ENCODE data around the gene CLCN6.

Gene CLCN6

GRCh38 chr1:11822091-11822490 lies 16.1 kb downstream of the CLCN6 start:
- H2BK12ac ChIP-seq (ENCODE audit: low read length), result no peak overlapping the region
- no peaks in the 10 kb centered on the region for H3K27me3 ChIP-seq (ENCODE audit: insufficient read depth, low read length)
- H3K36me3 ChIP-seq (ENCODE audit: control insufficient read depth in 1 of 2, insufficient read depth in 2 of 2, low read length in 2 of 2), result peaks cover 42 to 54% of the 10 kb centered on the region in 2 experiments
- no peak overlapping the region for H3K27ac ChIP-seq (ENCODE audit: low read depth, low read length)
- no peak overlapping the region for H4K91ac ChIP-seq (ENCODE audit: low read depth, low read length)
- no peak overlapping the region for H3K4me2 ChIP-seq (ENCODE audit: low read length)
- H3K4me1 ChIP-seq (ENCODE audit: control insufficient read depth in 1 of 2, insufficient read depth in 2 of 2, low read length in 2 of 2), result peaks cover 2% of the 10 kb centered on the region in 2 experiments
- H3K18ac ChIP-seq (ENCODE audit: low read length), result no peak overlapping the region
- H2BK120ac ChIP-seq (ENCODE audit: insufficient read depth, low read length, poor library complexity), result no peak overlapping the region
- H2BK5ac ChIP-seq (ENCODE audit: low read depth, low read length, poor library complexity), result no peak overlapping the region
- H2AFZ ChIP-seq (ENCODE audit: insufficient read depth, low read length, poor library complexity), result no peak overlapping the region
- no peak overlapping the region for H3K4ac ChIP-seq (ENCODE audit: low read depth, low read length)
- no peaks in the 10 kb centered on the region for H3K79me1 ChIP-seq (ENCODE audit: low read length)
- no peaks in the 10 kb centered on the region for H3K9me3 ChIP-seq (ENCODE audit: insufficient read depth, low read depth, low read length)
- peak; percentile 69 to 87 for DNase-seq
- H3K9ac ChIP-seq (ENCODE audit: low read length), result no peak overlapping the region
- H4K8ac ChIP-seq (ENCODE audit: low read depth, low read length), result no peak overlapping the region
- H3K4me3 ChIP-seq (ENCODE audit: low read depth, low read length), result no peak overlapping the region
- H3K79me2 ChIP-seq (ENCODE audit: control insufficient read depth, insufficient read depth, low read length, poor library complexity), result no peaks in the 10 kb centered on the region
- no peak overlapping the region for H2AK5ac ChIP-seq (ENCODE audit: low read length)
- H4K12ac ChIP-seq (ENCODE audit: low read depth, low read length), result no peak overlapping the region
- no peak overlapping the region for H3K14ac ChIP-seq (ENCODE audit: low read length)
- no CpG with 5 or more reads among the region's 3 CpGs for WGBS (ENCODE audit: extremely low coverage, insufficient coverage, insufficient read length)
- H3K23ac ChIP-seq (ENCODE audit: low read length), result no peak overlapping the region

GRCh38 chr1:11823366-11824137 lies 17.6 kb downstream of the CLCN6 start:
- Histone ChIP-seq H2BK120ac (ENCODE audit: insufficient read depth, low read length, poor library complexity) (no peak overlapping the region), H2AK5ac (ENCODE audit: low read length) (no peak overlapping the region), H2AFZ (ENCODE audit: insufficient read depth, low read length, poor library complexity) (no peak overlapping the region), H2BK5ac (ENCODE audit: low read depth, low read length, poor library complexity) (no peak overlapping the region), H3K4me3 (ENCODE audit: low read depth, low read length) (no peak overlapping the region), H2BK12ac (ENCODE audit: low read length) (no peak overlapping the region), H3K27ac (ENCODE audit: low read depth, low read length) (no peak overlapping the region), H3K23ac (ENCODE audit: low read length) (no peak overlapping the region), H3K18ac (ENCODE audit: low read length) (no peak overlapping the region), H3K4me1 (ENCODE audit: control insufficient read depth in 1 of 2, insufficient read depth in 2 of 2, low read length in 2 of 2) (peaks cover 2% of the 10 kb centered on the region in 2 experiments), H3K9ac (ENCODE audit: low read length) (peak overlapping the region; percentile 19), H3K79me2 (ENCODE audit: control insufficient read depth, insufficient read depth, low read length, poor library complexity) (no peaks in the 10 kb centered on the region), H4K91ac (ENCODE audit: low read depth, low read length) (no peak overlapping the region), H3K79me1 (ENCODE audit: low read length) (no peaks in the 10 kb centered on the region), H4K8ac (ENCODE audit: low read depth, low read length) (no peak overlapping the region), H3K9me3 (ENCODE audit: insufficient read depth, low read depth, low read length) (no peaks in the 10 kb centered on the region), H3K4me2 (ENCODE audit: low read length) (no peak overlapping the region), H3K4ac (ENCODE audit: low read depth, low read length) (no peak overlapping the region), H3K27me3 (ENCODE audit: insufficient read depth, low read length) (no peaks in the 10 kb centered on the region), H3K36me3 (ENCODE audit: control insufficient read depth in 1 of 2, insufficient read depth in 2 of 2, low read length in 2 of 2) (peaks cover 52 to 61% of the 10 kb centered on the region in 2 experiments), H3K14ac (ENCODE audit: low read length) (no peak overlapping the region), H4K12ac (ENCODE audit: low read depth, low read length) (no peak overlapping the region)
- WGBS (ENCODE audit: extremely low coverage, insufficient coverage, insufficient read length), result no CpG with 5 or more reads among the region's 17 CpGs
- no peak for DNase-seq

GRCh38 chr1:11825131-11825530 lies 19.1 kb downstream of the CLCN6 start:
- Histone ChIP-seq H3K27ac (ENCODE audit: low read depth, low read length) (no peak overlapping the region), H3K27me3 (ENCODE audit: insufficient read depth, low read length) (no peaks in the 10 kb centered on the region)

GRCh38 chr1:11826946-11827345 lies 21.0 kb downstream of the CLCN6 start:
- Histone ChIP-seq H2BK120ac (ENCODE audit: insufficient read depth, low read length, poor library complexity) (no peak overlapping the region), H3K79me1 (ENCODE audit: low read length) (no peaks in the 10 kb centered on the region), H3K9ac (ENCODE audit: low read length) (no peak overlapping the region), H3K27ac (ENCODE audit: low read depth, low read length) (no peak overlapping the region), H2AK5ac (ENCODE audit: low read length) (no peak overlapping the region), H2BK12ac (ENCODE audit: low read length) (no peak overlapping the region), H3K4me1 (ENCODE audit: control insufficient read depth in 1 of 2, insufficient read depth in 2 of 2, low read length in 2 of 2) (peaks cover 0 to 2% of the 10 kb centered on the region in 2 experiments), H3K79me2 (ENCODE audit: control insufficient read depth, insufficient read depth, low read length, poor library complexity) (no peaks in the 10 kb centered on the region), H3K4ac (ENCODE audit: low read depth, low read length) (no peak overlapping the region), H3K9me3 (ENCODE audit: insufficient read depth, low read depth, low read length) (no peaks in the 10 kb centered on the region), H4K91ac (ENCODE audit: low read depth, low read length) (no peak overlapping the region), H3K27me3 (ENCODE audit: insufficient read depth, low read length) (no peaks in the 10 kb centered on the region), H3K4me2 (ENCODE audit: low read length) (no peak overlapping the region), H3K4me3 (ENCODE audit: low read depth, low read length) (no peak overlapping the region), H3K18ac (ENCODE audit: low read length) (no peak overlapping the region), H3K14ac (ENCODE audit: low read length) (no peak overlapping the region), H4K8ac (ENCODE audit: low read depth, low read length) (no peak overlapping the region), H4K12ac (ENCODE audit: low read depth, low read length) (no peak overlapping the region), H2BK5ac (ENCODE audit: low read depth, low read length, poor library complexity) (no peak overlapping the region), H3K23ac (ENCODE audit: low read length) (no peak overlapping the region), H2AFZ (ENCODE audit: insufficient read depth, low read length, poor library complexity) (no peak overlapping the region), H3K36me3 (ENCODE audit: control insufficient read depth in 1 of 2, insufficient read depth in 2 of 2, low read length in 2 of 2) (peaks cover 65 to 77% of the 10 kb centered on the region in 2 experiments)
- WGBS (ENCODE audit: extremely low coverage, insufficient coverage, insufficient read length), result no CpG with 5 or more reads among the region's 9 CpGs
- DNase-seq, result no peak

More at GRCh38 chr1:11825131-11825530, 19.1 kb downstream of the CLCN6 start:
- Histone ChIP-seq H3K4me2 (ENCODE audit: low read length) (no peak overlapping the region), H2AK5ac (ENCODE audit: low read length) (no peak overlapping the region), H3K79me2 (ENCODE audit: control insufficient read depth, insufficient read depth, low read length, poor library complexity) (no peaks in the 10 kb centered on the region), H2BK5ac (ENCODE audit: low read depth, low read length, poor library complexity) (no peak overlapping the region), H3K9me3 (ENCODE audit: insufficient read depth, low read depth, low read length) (no peaks in the 10 kb centered on the region), H3K9ac (ENCODE audit: low read length) (no peak overlapping the region), H3K4me1 (ENCODE audit: control insufficient read depth in 1 of 2, insufficient read depth in 2 of 2, low read length in 2 of 2) (peaks cover 2% of the 10 kb centered on the region in 2 experiments), H3K23ac (ENCODE audit: low read length) (no peak overlapping the region), H4K8ac (ENCODE audit: low read depth, low read length) (no peak overlapping the region), H2AFZ (ENCODE audit: insufficient read depth, low read length, poor library complexity) (no peak overlapping the region), H4K12ac (ENCODE audit: low read depth, low read length) (no peak overlapping the region), H3K4me3 (ENCODE audit: low read depth, low read length) (no peak overlapping the region), H2BK120ac (ENCODE audit: insufficient read depth, low read length, poor library complexity) (no peak overlapping the region), H3K36me3 (ENCODE audit: control insufficient read depth in 1 of 2, insufficient read depth in 2 of 2, low read length in 2 of 2) (peaks cover 64 to 71% of the 10 kb centered on the region in 2 experiments), H3K4ac (ENCODE audit: low read depth, low read length) (no peak overlapping the region), H4K91ac (ENCODE audit: low read depth, low read length) (no peak overlapping the region), H3K79me1 (ENCODE audit: low read length) (no peaks in the 10 kb centered on the region), H3K14ac (ENCODE audit: low read length) (no peak overlapping the region), H3K18ac (ENCODE audit: low read length) (no peak overlapping the region), H2BK12ac (ENCODE audit: low read length) (no peak overlapping the region)
- WGBS (ENCODE audit: extremely low coverage, insufficient coverage, insufficient read length), result no CpG with 5 or more reads among the region's 7 CpGs
- no peak for DNase-seq

All from trophoblast cell (in vitro differentiated cells and primary cell).